H1 (cell line): ENCODE data around the gene CDH7. TPM values are rescaled to one million over a fixed set of nuclear protein-coding genes. Genes with fewer than 3 reads are reported as not detected.

ENCODE experiments used
- CHD2 ChIP-seq: IDR thresholded peaks from 2 replicates; pipeline ENCODE4 v1.6.1; 2012; ENCODE audit warnings: low read length, improper control_type of control experiment
- CTBP2 ChIP-seq: IDR thresholded peaks from 2 replicates; pipeline ENCODE4 v1.7.0; 2011; ENCODE audit warnings: borderline replicate concordance, mild to moderate bottlenecking, moderate library complexity, mixed read lengths, low read length; ENCODE audit not compliant: insufficient read depth, insufficient read length
- EGR1 ChIP-seq: IDR thresholded peaks from 2 replicates; pipeline ENCODE4 v1.6.1; 2011; ENCODE audit warnings: low read depth, low read length, borderline replicate concordance
- EZH2 ChIP-seq: fragments of 200-600 bp; sonication (generic); IDR thresholded peaks from 2 replicates; pipeline ENCODE4 v1.7.1; 2012; ENCODE audit warnings: low read depth, mild to moderate bottlenecking, moderate library complexity, low read length, inconsistent platforms; ENCODE audit not compliant: severe bottlenecking
- FOSL1 ChIP-seq: IDR thresholded peaks from 2 replicates; pipeline ENCODE4 v1.6.1; 2011; ENCODE audit warnings: mild to moderate bottlenecking, low read depth, low read length, moderate library complexity; ENCODE audit not compliant: insufficient read depth
- HDAC6 ChIP-seq: IDR thresholded peaks from one replicate; pipeline ENCODE4 v1.7.1; 2012; ENCODE audit warnings: low read depth, mild to moderate bottlenecking, inconsistent platforms, low read length, moderate library complexity
- KDM1A ChIP-seq: fragments of 200-600, 300-600 bp; sonication (generic); IDR thresholded peaks from 2 replicates; pipeline ENCODE4 v1.7.1; 2016; ENCODE audit warnings: mild to moderate bottlenecking, low read length, borderline replicate concordance
- PHF8 ChIP-seq: fragments of 200-600 bp; sonication (generic); conservative IDR thresholded peaks from 2 replicates; pipeline ENCODE4 v1.7.1; 2012; ENCODE audit warnings: low read depth, mild to moderate bottlenecking, inconsistent platforms, low read length, moderate library complexity
- POLR2A ChIP-seq, 2 experiments: IDR thresholded peaks; 1 replicate in 1 of 2; 2 replicates in 1 of 2; pipeline ENCODE4 v1.6.1; 2011; ENCODE audit warnings: low read depth in 2 of 2, low read length in 2 of 2, mild to moderate bottlenecking in 2 of 2; ENCODE audit errors: control extremely low read depth in 1 of 2
- RAD21 ChIP-seq, 2 experiments: IDR thresholded peaks in 1 of 2; conservative IDR thresholded peaks in 1 of 2; 2 replicates each; pipeline ENCODE4 v1.6.1; 2011; ENCODE audit warnings: low read depth in 2 of 2, low read length in 2 of 2, improper control_type of control experiment in 1 of 2, inconsistent platforms in 1 of 2, mild to moderate bottlenecking in 1 of 2, moderate library complexity in 1 of 2
- RNF2 ChIP-seq: fragments of 200-900, 300-1000 bp; sonication (generic); IDR thresholded peaks from 2 replicates; pipeline ENCODE4 v1.7.1; 2016; ENCODE audit warnings: borderline replicate concordance, low read depth, mild to moderate bottlenecking, antibody characterized with exemption, low read length; ENCODE audit not compliant: poor library complexity, severe bottlenecking; ENCODE audit errors: missing control alignments
- SAP30 ChIP-seq: fragments of 300-600 bp; sonication (generic); IDR thresholded peaks from 2 replicates; pipeline ENCODE4 v1.7.1; 2012; ENCODE audit warnings: low read length, moderate library complexity, mild to moderate bottlenecking, inconsistent platforms; ENCODE audit not compliant: insufficient read depth, insufficient replicate concordance
- SIRT6 ChIP-seq: IDR thresholded peaks from one replicate; pipeline ENCODE4 v1.7.1; 2012; ENCODE audit warnings: low read length, inconsistent platforms
- SP4 ChIP-seq: IDR thresholded peaks from 2 replicates; pipeline ENCODE4 v1.6.1; 2012; ENCODE audit warnings: low read length, inconsistent platforms
- TCF12 ChIP-seq: IDR thresholded peaks from 2 replicates; pipeline ENCODE4 v1.6.1; 2011; ENCODE audit warnings: low read depth, mild to moderate bottlenecking, low read length
- polyA plus RNA-seq, 7 experiments: library from polyadenylated mRNA; depleted of rRNA in 3 of 7; stranded (reverse) in 5 of 7; unstranded in 2 of 7; fragments of >200 nt in 5 of 7; fragments of 200-250 nt in 2 of 7; gene quantifications; 1 replicate in 5 of 7; 2 replicates in 1 of 7; 4 replicates in 1 of 7; pipeline versions ENCODE4 v1.2.1 to v1.2.3, GENCODE V29; 2011 to 2013; ENCODE audit warnings: missing spikeins in 2 of 7, mixed read lengths in 2 of 7
- total RNA-seq: library from RNA; stranded (reverse); fragmentation: NEBNext Ultra II Directional; extraction: Animal tissue kit (Norgen Biotek cat#: 25700); gene quantifications from 2 replicates; pipeline ENCODE4 v1.2.1, GENCODE V29; 2021
- TF ChIP-seq, protein P1 (sequence below): IDR thresholded peaks from 2 replicates; pipeline ENCODE4 v1.6.1; 2012; ENCODE audit warnings: inconsistent platforms
- TF ChIP-seq, protein P2 (sequence below): IDR thresholded peaks from 2 replicates; pipeline ENCODE4 v1.6.1; 2012; ENCODE audit warnings: inconsistent platforms
- TF ChIP-seq, protein P3 (sequence below): IDR thresholded peaks from 2 replicates; pipeline ENCODE4 v1.6.1; 2012; ENCODE audit warnings: low read length, inconsistent platforms
- TF ChIP-seq, protein P4 (sequence below): IDR thresholded peaks from 2 replicates; pipeline ENCODE4 v1.6.1; 2011; ENCODE audit warnings: low read depth, mild to moderate bottlenecking, low read length; ENCODE audit not compliant: insufficient read depth

CDH7 gene
- total and polyA plus RNA-seq, 2 of the 8 experiments (the other 6 are each of a cell fraction or from before 2014, with no cell fraction given) = 1.00 to 1.5 TPM

DNA sequence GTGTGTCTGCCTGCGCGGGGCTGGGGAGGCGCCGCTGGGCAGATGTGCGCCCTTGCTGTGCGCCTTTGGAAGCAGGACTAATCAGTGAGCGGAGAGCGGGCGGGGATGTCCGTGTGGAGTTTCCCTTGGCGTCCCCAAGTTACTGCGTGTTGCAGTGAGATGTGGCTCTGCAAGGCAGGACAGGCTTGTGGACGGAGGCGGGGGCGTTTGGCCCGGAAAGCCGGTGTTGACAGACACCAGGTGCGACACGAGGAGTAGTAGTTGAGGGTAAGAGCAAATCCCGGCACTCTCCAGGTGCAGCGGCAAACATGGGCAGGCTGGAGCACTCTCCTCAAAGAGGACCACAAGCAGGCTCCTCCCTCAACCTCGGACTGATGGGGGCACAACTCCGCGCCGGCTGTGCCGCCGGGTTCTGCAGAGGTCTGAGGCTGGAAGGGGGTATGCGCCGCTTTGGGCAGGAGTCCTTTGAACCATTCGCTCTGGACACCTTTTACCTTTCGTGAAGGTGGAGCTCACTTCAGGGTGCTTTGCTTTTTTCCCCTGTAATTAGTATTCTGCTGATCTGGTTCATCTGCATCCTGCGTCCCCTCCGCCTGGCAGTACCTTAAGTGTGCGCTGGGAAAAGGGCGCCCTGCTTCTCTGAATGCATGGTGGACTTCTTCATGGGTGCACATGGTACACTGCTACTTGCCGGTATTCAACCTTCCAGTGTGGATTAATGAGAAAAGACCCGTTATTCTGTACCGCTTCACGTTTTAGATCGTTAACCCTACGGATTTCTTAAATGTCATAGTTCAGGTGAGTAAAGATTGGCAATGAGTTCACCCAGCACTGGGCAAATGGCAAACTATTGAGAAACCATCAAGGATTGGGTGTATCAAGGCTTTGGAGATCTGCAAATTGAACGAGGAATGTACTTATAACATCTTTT is 608 bp downstream of the CDH7 start (continued):
- no peak for TF ChIP-seq TCF12
- TF ChIP-seq CTBP2 = peak; percentile 40
- no peak for TF ChIP-seq RAD21 (IDR thresholded peaks at IDR 0.05 in 1 of 2, conservative IDR thresholded peaks at IDR 0.05 in 1 of 2; ENCODE audit: low read depth in 2 of 2, low read length in 2 of 2)
- no peak for TF ChIP-seq POLR2A (IDR thresholded peaks at IDR 0.05; ENCODE audit: control extremely low read depth in 1 of 2, low read depth in 2 of 2, low read length in 2 of 2)
- TF ChIP-seq FOSL1 = no peak
- peak; percentile 72 for TF ChIP-seq SAP30
- no peak for TF ChIP-seq HDAC6
- peak; percentile 73; the same call in 1 of the 2 replicates for TF ChIP-seq EGR1
- TF ChIP-seq, protein P1, sequence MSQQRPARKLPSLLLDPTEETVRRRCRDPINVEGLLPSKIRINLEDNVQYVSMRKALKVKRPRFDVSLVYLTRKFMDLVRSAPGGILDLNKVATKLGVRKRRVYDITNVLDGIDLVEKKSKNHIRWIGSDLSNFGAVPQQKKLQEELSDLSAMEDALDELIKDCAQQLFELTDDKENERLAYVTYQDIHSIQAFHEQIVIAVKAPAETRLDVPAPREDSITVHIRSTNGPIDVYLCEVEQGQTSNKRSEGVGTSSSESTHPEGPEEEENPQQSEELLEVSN = peak; percentile 70; the same call in 1 of the 2 replicates
- TF ChIP-seq CHD2 = no peak
- TF ChIP-seq EZH2 = no peak
- TF ChIP-seq, protein P2, sequence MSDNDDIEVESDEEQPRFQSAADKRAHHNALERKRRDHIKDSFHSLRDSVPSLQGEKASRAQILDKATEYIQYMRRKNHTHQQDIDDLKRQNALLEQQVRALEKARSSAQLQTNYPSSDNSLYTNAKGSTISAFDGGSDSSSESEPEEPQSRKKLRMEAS = peak; percentile 80
- TF ChIP-seq, protein P3, sequence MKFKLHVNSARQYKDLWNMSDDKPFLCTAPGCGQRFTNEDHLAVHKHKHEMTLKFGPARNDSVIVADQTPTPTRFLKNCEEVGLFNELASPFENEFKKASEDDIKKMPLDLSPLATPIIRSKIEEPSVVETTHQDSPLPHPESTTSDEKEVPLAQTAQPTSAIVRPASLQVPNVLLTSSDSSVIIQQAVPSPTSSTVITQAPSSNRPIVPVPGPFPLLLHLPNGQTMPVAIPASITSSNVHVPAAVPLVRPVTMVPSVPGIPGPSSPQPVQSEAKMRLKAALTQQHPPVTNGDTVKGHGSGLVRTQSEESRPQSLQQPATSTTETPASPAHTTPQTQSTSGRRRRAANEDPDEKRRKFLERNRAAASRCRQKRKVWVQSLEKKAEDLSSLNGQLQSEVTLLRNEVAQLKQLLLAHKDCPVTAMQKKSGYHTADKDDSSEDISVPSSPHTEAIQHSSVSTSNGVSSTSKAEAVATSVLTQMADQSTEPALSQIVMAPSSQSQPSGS = no peak
- no peak for TF ChIP-seq SP4
- peak; percentile 39 for TF ChIP-seq RNF2
- TF ChIP-seq PHF8 = peak; percentile 2; the same call in 1 of the 2 replicates
- TF ChIP-seq KDM1A = no peak
- no peak for TF ChIP-seq SIRT6
- TF ChIP-seq, protein P4, sequence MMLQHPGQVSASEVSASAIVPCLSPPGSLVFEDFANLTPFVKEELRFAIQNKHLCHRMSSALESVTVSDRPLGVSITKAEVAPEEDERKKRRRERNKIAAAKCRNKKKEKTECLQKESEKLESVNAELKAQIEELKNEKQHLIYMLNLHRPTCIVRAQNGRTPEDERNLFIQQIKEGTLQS = no peak
